K562 (cell line): Measurements from ENCODE around the gene BCL2A1. TPM values are rescaled to one million over a fixed set of nuclear protein-coding genes. Genes with fewer than 3 reads are reported as not detected.
A peak's percentile ranks its signal among the peaks of the same experiment; 100 is the strongest.

Experiments
- ATAC-seq: fragments of 200-7000 bp; cut with Tn5 transposase; 3 replicates; pipeline ENCODE4 v1.9.1; 2020; ENCODE audit warnings: moderate library complexity
- BruUV-seq: library from RNA; stranded (reverse); fragments of 400-500 nt; replicated peaks from 2 replicates; lab custom pipeline; 2021; lab: Mats Ljungman, UMichigan
- CTCF ChIA-PET: fragments of 300-600 bp; formaldehyde crosslinking; extraction: SDS; loops from one replicate; lab custom pipeline; 2021; ENCODE audit warnings: low intra/inter-chr PET ratio; lab: Yijun Ruan, JAX
- POLR2A ChIA-PET: fragments of 300-600, 350-650 bp; sonication (Branson Sonifier 250); formaldehyde crosslinking; extraction: SDS; loops from one replicate; lab custom pipeline; 2021; ENCODE audit warnings: antibody characterized with exemption, inconsistent platforms; lab: Yijun Ruan, JAX
- DNase-seq, 4 experiments: peaks; one replicate each; pipeline versions ENCODE4 v3.0.0 to v3.0.0-alpha.2; 2011 to 2018; ENCODE audit warnings: low spot score in 3 of 4, mixed read lengths in 3 of 4; ENCODE audit errors: extremely low read depth in 1 of 4
- FAIRE-seq: peaks from 2 replicates; lab custom pipeline; 2011; peaks lifted over from hg19 to GRCh38; lab: Jason Lieb, UNC
- H2AFZ ChIP-seq: 2 replicates; pipeline ENCODE4 v1.6.0; 2011; ENCODE audit warnings: low read depth, low read length, control low read depth, inconsistent platforms
- H3K27ac ChIP-seq: fragments of 200-600 bp; 3 replicates; pipeline ENCODE4 v1.8.0; 2011; ENCODE audit warnings: low read depth, mild to moderate bottlenecking, control low read depth, inconsistent platforms, low read length, moderate library complexity, mixed read lengths; ENCODE audit errors: extremely low read depth
- H3K27me3 ChIP-seq, 2 experiments: fragments of 300-600 bp in 1 of 2; 2 replicates in 1 of 2; 3 replicates in 1 of 2; pipeline versions ENCODE4 v1.6.0 to v1.8.0; 2011; ENCODE audit warnings: inconsistent platforms in 2 of 2, low read length in 2 of 2, mild to moderate bottlenecking in 1 of 2, mixed read lengths in 1 of 2, moderate library complexity in 1 of 2; ENCODE audit not compliant: control insufficient read depth in 2 of 2, insufficient read depth in 2 of 2
- H3K36me3 ChIP-seq: fragments of 300-600 bp; 3 replicates; pipeline ENCODE4 v1.8.0; 2011; ENCODE audit warnings: mild to moderate bottlenecking, low read length, inconsistent platforms; ENCODE audit not compliant: control insufficient read depth, insufficient read depth
- H3K4me1 ChIP-seq, 2 experiments: fragments of 200-600 bp in 1 of 2; replicated peaks in 1 of 2; 2 replicates in 1 of 2; 3 replicates in 1 of 2; pipeline versions ENCODE4 v1.5.1 to v1.8.0; 2011; ENCODE audit warnings: inconsistent platforms in 2 of 2, low read length in 2 of 2, mild to moderate bottlenecking in 1 of 2, mixed read lengths in 1 of 2, moderate library complexity in 1 of 2; ENCODE audit not compliant: control insufficient read depth in 2 of 2, insufficient read depth in 2 of 2
- H3K4me2 ChIP-seq: 2 replicates; pipeline ENCODE4 v1.6.1; 2011; ENCODE audit warnings: low read length, control low read depth, inconsistent platforms, mixed read lengths; ENCODE audit not compliant: insufficient read depth
- H3K4me3 ChIP-seq: fragments of 200-600 bp; sonication (generic), shearing (Covaris generic); 2 replicates; pipeline ENCODE4 v1.5.1; 2016; ENCODE audit warnings: control low read depth, inconsistent platforms
- H3K79me2 ChIP-seq: fragments of 200-600 bp; 3 replicates; pipeline ENCODE4 v1.8.0; 2011; ENCODE audit warnings: low read length, inconsistent platforms; ENCODE audit not compliant: control insufficient read depth, insufficient read depth
- H3K9ac ChIP-seq, 2 experiments: 2 replicates each; pipeline versions ENCODE4 v1.6.0 to v1.6.1; 2011; ENCODE audit warnings: low read depth in 2 of 2, low read length in 2 of 2, control low read depth in 1 of 2, inconsistent platforms in 1 of 2, mild to moderate bottlenecking in 1 of 2, mixed read lengths in 1 of 2; ENCODE audit not compliant: insufficient read depth in 1 of 2
- H3K9me1 ChIP-seq: one replicate; pipeline ENCODE4 v1.6.0; 2011; ENCODE audit warnings: inconsistent platforms, mild to moderate bottlenecking, low read length, moderate library complexity; ENCODE audit not compliant: control insufficient read depth, insufficient read depth
- H3K9me3 ChIP-seq: replicated peaks from 2 replicates; pipeline ENCODE4 v1.5.1; 2011; ENCODE audit warnings: low read depth, low read length, inconsistent platforms; ENCODE audit not compliant: control insufficient read depth, insufficient read depth
- H4K20me1 ChIP-seq: replicated peaks from 2 replicates; pipeline ENCODE4 v1.6.1; 2011; ENCODE audit warnings: low read length, inconsistent platforms, mixed read lengths; ENCODE audit not compliant: control insufficient read depth, insufficient read depth
- BDP1 ChIP-seq: IDR thresholded peaks from 3 replicates; pipeline ENCODE4 v1.6.1; 2011; ENCODE audit not compliant: insufficient read length, insufficient read depth
- HOMEZ ChIP-seq: fragments of 250-450 bp; sonication (Bioruptor Pico); IDR thresholded peaks from 2 replicates; pipeline ENCODE4 v1.4.0; 2020; ENCODE audit warnings: mild to moderate bottlenecking, moderate library complexity
- KAT7 ChIP-seq: sonication (generic); formaldehyde crosslinking; IDR thresholded peaks from 2 replicates; pipeline ENCODE4 v1.8.0; 2022; ENCODE audit warnings: missing genetic modification reagents, mild to moderate bottlenecking, borderline replicate concordance
- PRDM10 ChIP-seq: fragments of 450-650 bp; IDR thresholded peaks from 2 replicates; pipeline ENCODE4 v1.6.1; 2018; ENCODE audit not compliant: partially characterized antibody
- SFPQ ChIP-seq: fragments of 200-400 bp; formaldehyde crosslinking; IDR thresholded peaks from 2 replicates; pipeline ENCODE4 v1.6.1; 2017; ENCODE audit warnings: mild to moderate bottlenecking, low read depth, low read length, moderate library complexity
- ZBTB34 ChIP-seq: fragments of 250-450 bp; sonication (Bioruptor Pico); IDR thresholded peaks from 2 replicates; pipeline ENCODE4 v1.8.0; 2021; ENCODE audit warnings: mild to moderate bottlenecking, moderate library complexity
- ZC3H11A ChIP-seq: IDR thresholded peaks from 2 replicates; pipeline ENCODE4 v1.6.1; 2012; ENCODE audit warnings: low read depth, low read length, improper control_type of control experiment
- ZNF23 ChIP-seq: fragments of 250-450 bp; sonication (Bioruptor Pico); IDR thresholded peaks from 2 replicates; pipeline ENCODE4 v1.4.0; 2020; ENCODE audit warnings: mild to moderate bottlenecking
- ZNF324 ChIP-seq: fragments of 250-450 bp; sonication (Bioruptor Pico); IDR thresholded peaks from 2 replicates; pipeline ENCODE4 v1.4.0; 2020; ENCODE audit warnings: mild to moderate bottlenecking
- ZNF639 ChIP-seq, 2 experiments: fragments of 200-800 bp in 1 of 2; sonication (Bioruptor generic) in 1 of 2; sonication (generic) in 1 of 2; formaldehyde crosslinking in 1 of 2; IDR thresholded peaks in 1 of 2; conservative IDR thresholded peaks in 1 of 2; 2 replicates each; pipeline versions ENCODE4 v1.5.0 to v1.6.1; 2016 to 2020; ENCODE audit warnings: missing compliant biosample characterization in 1 of 2, missing genetic modification characterization in 1 of 2, missing genetic modification reagents in 1 of 2
- ZNF778 ChIP-seq: fragments of 450-650 bp; formaldehyde crosslinking; IDR thresholded peaks from 2 replicates; pipeline ENCODE4 v1.4.0; 2020; ENCODE audit warnings: mild to moderate bottlenecking, moderate library complexity
- WGBS: fragments of 100-300 bp; shearing (Covaris generic); methylation state at CpG from one replicate; pipeline ENCODE4 v1.1.6; 2016; ENCODE audit warnings: low coverage, mixed read lengths; ENCODE audit not compliant: insufficient coverage; ENCODE audit errors: missing lambda C conversion rate; 5-methylcytosine and 5-hydroxymethylcytosine counted together
- in situ Hi-C: fragments of 300-500 bp; cut with MboI; formaldehyde crosslinking; loops from 4 replicates; pipeline ENCODE4 v1.15.0; 2018; ENCODE audit warnings: inconsistent platforms, mixed read lengths
- intact Hi-C: fragments of 100-400 bp; cut with micrococcal nuclease; formaldehyde crosslinking; loops from 2 replicates; pipeline ENCODE4 v1.14.2; 2022
- polyA plus RNA-seq, 8 experiments: library from polyadenylated mRNA; depleted of rRNA in 4 of 8; stranded (reverse) in 5 of 8; unstranded in 3 of 8; fragments of >200 nt; fragmentation: Nextera tagmentation in 2 of 8; fragmentation: Illumina TruSeq in 1 of 8; extraction: Ambion mirVana in 2 of 8; extraction: Trizol in 1 of 8; gene quantifications; 2 replicates each; pipeline versions ENCODE4 v1.2.1 to v1.2.3, GENCODE V29; 2011 to 2014; ENCODE audit warnings: inconsistent platforms in 1 of 8, missing spikeins in 1 of 8
- total RNA-seq, 7 experiments: library from RNA; depleted of rRNA in 6 of 7; stranded (reverse); fragments of >200 nt in 6 of 7; fragmentation: Illumina TruSeq in 2 of 7; extraction: Trizol in 2 of 7; gene quantifications; 2 replicates each; pipeline versions ENCODE4 v1.2.1 to v1.2.3, GENCODE V29; 2011 to 2021; ENCODE audit warnings: low replicate concordance in 1 of 7

BCL2A1 gene
- total and polyA plus RNA-seq, 9 of the 15 experiments (the other 6 are each of a cell fraction or from before 2014, with no cell fraction given), result 0.11 to 1.2 (median 0.25) TPM; not detected in 4

- FAIRE-seq (no peak), DNase-seq (peak in 1 of 4 experiments; percentile 23), ATAC-seq (peak; percentile 46)
- no peak overlapping the region for H3K4me3 ChIP-seq
- no TSS peak for BruUV-seq
- no peak overlapping the region for H3K4me2 ChIP-seq
- intact Hi-C loops (no loop called here), in situ Hi-C loops (no loop called here)
- no peaks in the 10 kb centered on the region for H4K20me1 ChIP-seq
- H2AFZ ChIP-seq, result peak overlapping the region; percentile 15; the same call in 1 of the 2 replicates
- H3K9me1 ChIP-seq, result no peaks in the 10 kb centered on the region
- ChIA-PET POLR2A (no interaction called here), CTCF (no interaction called here)
- peaks cover 0 to 12% of the 10 kb centered on the region in 2 experiments; a peak in 3 of 5 replicates for H3K4me1 ChIP-seq
- H3K79me2 ChIP-seq, result no peaks in the 10 kb centered on the region
- H3K9ac ChIP-seq, result no peak overlapping the region
- no peaks in the 10 kb centered on the region for H3K9me3 ChIP-seq
- no peaks in the 10 kb centered on the region for H3K27me3 ChIP-seq
- H3K27ac ChIP-seq, result no peak overlapping the region; the same call in 2 of the 3 replicates
- no peaks in the 10 kb centered on the region for H3K36me3 ChIP-seq
- WGBS, result 0% methylated on average over 1 of the region's 1 CpG
- no peak for TF ChIP-seq SFPQ
- 0 out of 4 replicates have a peak, but pooled peaks of 1 of the 2 experiments have one; percentile 15 for TF ChIP-seq ZNF639 (CRISPR knock-in tag; conservative IDR thresholded peaks at IDR 0.05 in 1 of 2, IDR thresholded peaks at IDR 0.05 in 1 of 2)
- no peak for TF ChIP-seq ZBTB34 (CRISPR knock-in tag)
- no peak for TF ChIP-seq ZNF23
- no peak for TF ChIP-seq ZNF324 (CRISPR knock-in tag)
- no peak for TF ChIP-seq KAT7 (CRISPR knock-in tag)
- no peak for TF ChIP-seq BDP1
- no peak for TF ChIP-seq ZC3H11A
- no peak for TF ChIP-seq ZNF778 (CRISPR knock-in tag)
- TF ChIP-seq PRDM10, result peak; percentile 19
- TF ChIP-seq HOMEZ (CRISPR knock-in tag), result no peak
Measured at GRCh38 chr15:79953951-79954444, 17.0 kb downstream of the BCL2A1 start.
